ENCODE data around the gene GET3.
"Not testable (repeated sequence)": the region's sequence is repeated elsewhere in the genome, so short reads cannot be mapped to it uniquely, and the experiment has no call there.

The GET3 gene

GRCh38 chr19:12720296-12720695 is 17.0 kb upstream of the GET3 start:
- no peak for DNase-seq

- DNase-seq, result peak; percentile 16
Observed at GRCh38 chr19:12720851-12721655, 16.2 kb upstream of the GET3 start.

- DNase-seq, result peak; percentile 47
Observed at GRCh38 chr19:12721656-12722565, 15.4 kb upstream of the GET3 start.

GRCh38 chr19:12722566-12723380 is 14.5 kb upstream of the GET3 start:
- DNase-seq, result peak; percentile 96

- DNase-seq, result peak; percentile 12
Observed at GRCh38 chr19:12723381-12723640, 14.0 kb upstream of the GET3 start.

GRCh38 chr19:12723641-12724426 is 13.5 kb upstream of the GET3 start, which contains the start of gene TNPO2:
Gene TNPO2 (minus strand): TSS chr19:12723932. CDS start chr19:12720977, 2,955 bp downstream.
- peak; percentile 80 for DNase-seq

GRCh38 chr19:12725612-12726011 is 11.7 kb upstream of the GET3 start:
- DNase-seq, result not testable (repeated sequence)

- DNase-seq, result no peak
Observed at GRCh38 chr19:12726988-12727316, 10.3 kb upstream of the GET3 start.

- DNase-seq, result no peak
Observed at GRCh38 chr19:12727745-12728433, 9.4 kb upstream of the GET3 start.

GRCh38 chr19:12730064-12730463 is 7.2 kb upstream of the GET3 start:
- no peak for DNase-seq

- no peak for DNase-seq
Observed at GRCh38 chr19:12731337-12731736, 6.0 kb upstream of the GET3 start.

- DNase-seq, result peak; percentile 51
Observed at GRCh38 chr19:12733369-12734214, 3.7 kb upstream of the GET3 start.

- no peak for DNase-seq
Observed at GRCh38 chr19:12737835-12738351, 596 bp downstream of the GET3 start.

GRCh38 chr19:12745166-12745897 is 8.0 kb downstream of the GET3 start:
- no peak for DNase-seq

- DNase-seq, result no peak
Observed at GRCh38 chr19:12748489-12748888, 11.2 kb downstream of the GET3 start.

- no peak for DNase-seq
Observed at GRCh38 chr19:12749938-12750521, 12.7 kb downstream of the GET3 start.

- DNase-seq, result no peak
Observed at GRCh38 chr19:12750851-12751250, 13.6 kb downstream of the GET3 start.

- DNase-seq, result no peak
Observed at GRCh38 chr19:12751635-12752034, 14.3 kb downstream of the GET3 start, which contains the start of gene BEST2. Gene BEST2 (plus strand): TSS chr19:12751791. CDS start chr19:12752593, 802 bp downstream.

- no peak for DNase-seq
Observed at GRCh38 chr19:12752056-12752781, 14.9 kb downstream of the GET3 start.
